Duodenal mucosa (tissue), 2 donors: Measurements from ENCODE around the gene BAHCC1.

Experiments
- H3K27ac ChIP-seq: one replicate; pipeline ENCODE4 v1.7.0; 2013; ENCODE audit warnings: low read depth, low read length
- H3K27me3 ChIP-seq, 2 donors: one replicate each; pipeline ENCODE4 v1.7.0; 2013; ENCODE audit warnings: low read length in 2 of 2, control low read depth in 1 of 2; ENCODE audit not compliant: insufficient read depth in 2 of 2, control insufficient read depth in 1 of 2
- H3K36me3 ChIP-seq, 2 donors: one replicate each; pipeline ENCODE4 v1.7.0; 2013; ENCODE audit warnings: low read length in 2 of 2, control low read depth in 1 of 2; ENCODE audit not compliant: insufficient read depth in 2 of 2, control insufficient read depth in 1 of 2
- H3K4me1 ChIP-seq, 2 donors: one replicate each; pipeline ENCODE4 v1.7.0; 2013; ENCODE audit warnings: low read length in 2 of 2, control low read depth in 1 of 2; ENCODE audit not compliant: insufficient read depth in 2 of 2, control insufficient read depth in 1 of 2
- H3K4me3 ChIP-seq, 2 donors: one replicate each; pipeline ENCODE4 v1.7.0; 2013; ENCODE audit warnings: low read length in 2 of 2, low read depth in 1 of 2
- H3K9ac ChIP-seq, 2 donors: one replicate each; pipeline ENCODE4 v1.7.0; 2013; ENCODE audit warnings: low read length in 2 of 2, low read depth in 1 of 2
- H3K9me3 ChIP-seq, 2 donors: one replicate each; pipeline ENCODE4 v1.7.0; 2013; ENCODE audit warnings: low read length in 2 of 2, control low read depth in 1 of 2; ENCODE audit not compliant: control insufficient read depth in 1 of 2

Gene BAHCC1

DNA sequence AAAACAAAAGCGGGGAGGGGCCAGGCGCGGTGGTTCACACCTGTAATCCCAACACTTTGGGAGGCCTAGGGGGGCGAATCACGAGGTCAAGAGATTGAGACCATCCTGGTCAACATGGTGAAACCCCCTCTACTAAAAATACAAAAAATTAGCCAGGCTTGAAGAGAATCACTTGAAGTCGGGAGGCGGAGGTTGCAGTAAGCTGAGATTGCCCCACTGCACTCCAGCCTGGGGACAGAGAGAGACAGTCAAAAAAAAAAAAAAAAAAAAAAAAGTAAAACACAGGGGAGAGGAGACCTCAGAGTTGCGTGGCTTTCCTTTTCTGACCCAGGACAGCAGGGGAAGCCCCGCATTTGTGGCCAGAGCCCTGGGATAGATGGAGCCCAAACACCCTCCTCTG lies 97.4 kb downstream of the BAHCC1 start:
- Histone ChIP-seq H3K9ac (no peak overlapping the region), H3K27me3 (peaks cover 0 to 2% of the 10 kb centered on the region in 2 donors)

DNA sequence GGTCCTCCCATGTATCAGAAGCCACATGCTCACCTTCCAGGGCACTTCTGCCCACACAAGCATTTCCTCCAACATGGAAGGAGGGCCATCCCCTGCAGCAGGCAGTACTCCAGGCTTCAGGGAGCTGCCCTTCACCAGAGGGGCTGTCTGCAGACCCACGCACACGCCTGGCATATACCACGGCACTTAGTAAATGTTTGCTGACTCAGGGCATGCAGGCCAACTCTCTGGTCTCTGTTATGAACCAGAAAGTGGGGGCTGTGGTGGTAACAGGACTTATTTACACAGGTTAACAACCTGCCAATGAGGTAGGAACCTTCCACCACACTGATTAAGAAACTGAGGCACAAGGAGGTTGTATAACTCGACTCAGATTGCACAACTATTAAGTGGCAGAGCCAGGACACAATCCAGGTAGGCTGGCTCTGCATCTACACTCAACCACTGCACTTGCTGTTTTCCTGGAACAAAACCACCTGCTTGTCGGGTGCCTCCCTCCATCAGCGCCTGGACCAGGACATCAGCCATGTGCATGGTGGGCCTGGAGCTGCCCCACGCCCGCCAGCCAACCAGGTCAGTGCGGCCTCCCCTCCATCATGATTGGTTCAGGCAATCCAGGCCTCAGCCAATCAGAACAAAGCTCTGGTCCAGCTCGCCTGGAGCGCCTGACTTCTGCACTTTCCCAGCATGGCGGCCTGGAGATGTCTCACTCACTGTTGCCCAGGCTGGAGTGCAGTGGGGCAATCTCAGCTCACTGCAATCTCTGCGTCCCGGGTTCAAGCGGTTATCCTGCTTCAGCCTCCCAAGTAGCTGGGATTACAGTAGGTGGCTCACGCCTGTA lies 98.2 kb downstream of the BAHCC1 start:
- Histone ChIP-seq H3K4me3 (no peak overlapping the region), H3K9me3 (no peaks in the 10 kb centered on the region), H3K9ac (no peak overlapping the region), H3K36me3 (no peaks in the 10 kb centered on the region), H3K4me1 (peaks cover 4 to 10% of the 10 kb centered on the region in 2 donors), H3K27ac (no peak overlapping the region), H3K27me3 (peaks cover 0 to 2% of the 10 kb centered on the region in 2 donors)

More for the DNA sequence above, 97.4 kb downstream of the BAHCC1 start:
- H3K4me3 ChIP-seq = no peak overlapping the region
- H3K9me3 ChIP-seq = no peaks in the 10 kb centered on the region
- H3K36me3 ChIP-seq = no peaks in the 10 kb centered on the region
- H3K4me1 ChIP-seq = peaks cover 4 to 10% of the 10 kb centered on the region in 2 donors
- H3K27ac ChIP-seq = no peak overlapping the region

DNA sequence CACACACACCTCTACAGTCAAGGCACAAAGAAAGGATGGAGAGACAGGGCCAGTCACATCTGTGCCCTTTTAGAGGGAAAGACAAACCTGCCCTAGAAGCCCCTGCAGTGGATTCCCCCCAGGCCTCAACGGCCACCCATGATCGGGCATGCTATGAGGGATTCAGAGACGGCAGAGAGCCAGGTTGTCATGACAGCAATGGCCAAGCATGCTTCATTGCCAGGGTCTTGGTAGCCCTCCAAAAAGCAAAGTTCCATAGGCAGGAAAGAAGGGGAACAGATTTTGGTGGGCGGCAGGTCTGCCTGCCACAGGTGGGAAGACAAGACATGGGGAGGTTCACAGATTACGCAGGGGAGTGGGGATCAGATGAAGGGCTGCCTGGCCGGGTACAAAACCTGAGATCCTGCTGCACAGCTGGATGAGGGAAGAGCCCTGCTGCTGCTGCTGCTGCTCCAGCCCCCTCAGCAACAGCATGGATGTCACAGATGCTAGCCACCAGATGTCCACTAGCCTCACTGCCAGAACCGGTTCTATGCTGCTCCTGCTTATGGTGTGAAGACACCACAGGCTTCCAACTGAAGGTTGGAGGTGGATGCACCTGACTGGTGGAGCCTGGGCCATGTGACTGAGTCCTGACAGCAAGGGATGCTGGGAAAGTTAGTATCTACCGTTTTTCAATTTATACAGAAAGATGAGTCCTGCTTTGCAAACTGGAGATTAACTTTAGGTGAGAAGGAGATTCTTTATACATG lies 99.5 kb downstream of the BAHCC1 start:
- no peak overlapping the region for H3K9ac ChIP-seq
- peaks cover 0 to 2% of the 10 kb centered on the region in 2 donors for H3K27me3 ChIP-seq
- H3K36me3 ChIP-seq = no peaks in the 10 kb centered on the region
- peaks cover 0 to 10% of the 10 kb centered on the region in 2 donors for H3K4me1 ChIP-seq
- no peak overlapping the region for H3K27ac ChIP-seq
- H3K9me3 ChIP-seq = no peaks in the 10 kb centered on the region
- H3K4me3 ChIP-seq = no peak overlapping the region

DNA sequence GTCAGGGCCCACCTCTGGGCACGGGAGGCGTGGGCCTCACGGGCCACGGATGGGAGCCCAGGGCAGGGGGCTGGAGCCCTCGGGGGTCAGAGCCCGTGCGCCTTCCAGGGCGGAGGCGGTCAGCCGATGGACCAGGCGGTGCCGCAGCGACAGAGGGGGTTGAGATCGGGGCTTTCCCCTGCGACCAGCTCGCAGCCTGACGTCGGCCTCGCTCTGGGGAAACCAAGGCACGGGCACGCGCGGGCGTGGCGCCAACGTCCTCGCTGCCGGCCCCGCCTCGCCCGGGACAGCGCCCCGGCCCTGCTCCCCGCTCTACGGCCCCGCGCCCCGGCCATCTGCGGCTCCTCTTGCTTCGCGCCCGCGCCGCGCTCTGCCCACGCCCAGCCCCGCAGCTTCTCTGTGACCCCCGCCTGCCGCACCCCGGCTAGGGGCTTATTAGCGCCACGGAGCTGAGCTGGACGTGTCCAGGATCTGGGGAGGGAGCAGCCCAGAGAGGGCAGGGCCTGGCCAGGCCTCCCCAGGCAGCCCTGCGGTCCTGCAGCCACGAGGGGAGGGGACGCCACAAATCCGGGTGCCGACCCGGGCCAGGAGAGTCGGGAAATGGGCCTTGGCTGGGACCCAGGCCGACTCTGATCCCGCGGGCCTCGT lies 103.8 kb downstream of the BAHCC1 start:
- H3K27me3 ChIP-seq = no peaks in the 10 kb centered on the region
- no peak overlapping the region for H3K4me3 ChIP-seq
- no peaks in the 10 kb centered on the region for H3K4me1 ChIP-seq
- H3K9me3 ChIP-seq = no peaks in the 10 kb centered on the region
- no peak overlapping the region for H3K9ac ChIP-seq
- H3K36me3 ChIP-seq = no peaks in the 10 kb centered on the region
- no peak overlapping the region for H3K27ac ChIP-seq

DNA sequence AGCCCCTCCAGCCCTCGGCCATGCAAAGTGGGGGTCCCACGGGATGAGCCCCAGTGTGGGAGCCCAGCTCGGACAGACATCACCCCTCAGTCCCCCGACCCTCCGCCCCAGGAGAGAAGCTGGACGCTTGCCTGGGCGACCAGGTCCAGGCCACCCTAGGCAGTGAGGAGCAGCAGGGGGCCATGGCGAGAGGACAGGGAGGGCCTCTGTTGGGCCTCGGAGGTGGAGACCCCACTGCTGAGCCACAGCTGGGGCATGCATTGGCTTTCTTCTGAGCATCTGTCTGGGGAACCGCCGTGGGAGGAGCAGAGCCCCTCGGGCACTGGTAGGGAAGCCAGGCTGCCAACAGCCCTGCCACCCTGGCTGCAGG lies 104.3 kb downstream of the BAHCC1 start:
- H3K4me3 ChIP-seq = no peak overlapping the region
- no peak overlapping the region for H3K27ac ChIP-seq
- H3K36me3 ChIP-seq = no peaks in the 10 kb centered on the region
- no peaks in the 10 kb centered on the region for H3K4me1 ChIP-seq
- no peak overlapping the region for H3K9ac ChIP-seq
- H3K9me3 ChIP-seq = no peaks in the 10 kb centered on the region
- H3K27me3 ChIP-seq = no peaks in the 10 kb centered on the region

DNA sequence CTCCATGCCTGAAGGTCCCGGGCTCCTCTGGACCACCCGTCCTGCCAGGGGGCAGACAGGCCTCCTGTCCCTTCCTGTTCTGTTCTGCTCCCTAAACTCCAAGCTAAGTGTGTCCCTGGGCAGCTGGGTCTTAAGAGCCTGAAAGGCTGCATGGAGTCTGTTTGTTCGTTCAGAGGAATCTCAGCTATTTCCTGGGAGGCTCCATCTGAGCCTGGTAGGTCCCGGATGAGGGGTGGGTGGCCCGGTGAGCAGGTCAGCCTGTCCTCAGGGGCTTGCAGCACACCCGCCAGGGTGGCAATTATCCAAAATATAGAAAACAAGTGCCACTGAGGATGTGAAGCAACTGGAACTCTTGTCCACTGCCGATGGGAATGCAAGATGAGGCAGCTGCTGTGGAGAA lies 104.8 kb downstream of the BAHCC1 start:
- H3K36me3 ChIP-seq = no peaks in the 10 kb centered on the region
- no peaks in the 10 kb centered on the region for H3K9me3 ChIP-seq
- no peak overlapping the region for H3K27ac ChIP-seq
- no peaks in the 10 kb centered on the region for H3K4me1 ChIP-seq
- no peaks in the 10 kb centered on the region for H3K27me3 ChIP-seq
- H3K4me3 ChIP-seq = no peak overlapping the region
- H3K9ac ChIP-seq = no peak overlapping the region

- Histone ChIP-seq H3K9ac (no peak overlapping the region), H3K9me3 (no peaks in the 10 kb centered on the region), H3K27ac (no peak overlapping the region), H3K4me1 (no peaks in the 10 kb centered on the region), H3K27me3 (no peaks in the 10 kb centered on the region), H3K4me3 (no peak overlapping the region), H3K36me3 (no peaks in the 10 kb centered on the region)
Measured at GRCh38 chr17:81502471-81503017, 107.3 kb downstream of the BAHCC1 start.

DNA sequence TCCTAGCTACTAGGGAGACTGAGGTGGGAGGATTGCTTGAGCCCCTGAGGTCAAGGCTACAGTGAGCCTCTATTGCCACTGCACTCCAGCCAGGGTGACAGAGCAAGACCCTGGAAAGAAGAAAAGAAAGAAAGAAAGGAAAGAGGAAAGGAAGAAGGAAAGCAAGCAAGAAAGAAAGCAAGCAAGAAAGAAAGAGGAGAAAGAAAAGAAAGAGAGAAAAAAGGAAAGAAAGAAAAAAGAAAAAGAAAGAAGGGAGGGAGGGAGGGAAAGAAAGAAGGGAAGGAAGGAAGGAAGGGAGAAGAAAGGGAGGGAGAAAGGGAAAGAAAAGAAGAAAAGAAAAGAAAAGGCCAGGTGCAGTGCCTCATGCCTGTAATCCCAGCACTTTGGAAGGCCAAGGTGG lies 108.4 kb downstream of the BAHCC1 start:
- Histone ChIP-seq H3K4me1 (peaks cover 0 to 1% of the 10 kb centered on the region in 2 donors), H3K9me3 (no peaks in the 10 kb centered on the region), H3K27me3 (no peaks in the 10 kb centered on the region), H3K27ac (no peak overlapping the region), H3K4me3 (no peak overlapping the region), H3K9ac (no peak overlapping the region), H3K36me3 (peaks cover 1 to 2% of the 10 kb centered on the region in 2 donors)

- Histone ChIP-seq H3K36me3 (peaks cover 34 to 36% of the 10 kb centered on the region in 2 donors), H3K4me3 (peak overlapping the region; percentile 82 to 93), H3K9ac (peak overlapping the region; percentile 82 to 99), H3K4me1 (peaks cover 13 to 26% of the 10 kb centered on the region in 2 donors), H3K27me3 (no peaks in the 10 kb centered on the region), H3K27ac (no peak overlapping the region), H3K9me3 (no peaks in the 10 kb centered on the region)
Measured at GRCh38 chr17:81508639-81509206, 113.5 kb downstream of the BAHCC1 start.
